Right hindlimb (tissue), 1 donor: Measurements from ENCODE around the gene CPED1.
"Not testable (repeated sequence)": the region's sequence is repeated elsewhere in the genome, so short reads cannot be mapped to it uniquely, and the experiment has no call there.

Experiments used
- DNase-seq: peaks from one replicate; pipeline ENCODE4 v3.0.0-alpha.2; 2018

CPED1 gene

DNA sequence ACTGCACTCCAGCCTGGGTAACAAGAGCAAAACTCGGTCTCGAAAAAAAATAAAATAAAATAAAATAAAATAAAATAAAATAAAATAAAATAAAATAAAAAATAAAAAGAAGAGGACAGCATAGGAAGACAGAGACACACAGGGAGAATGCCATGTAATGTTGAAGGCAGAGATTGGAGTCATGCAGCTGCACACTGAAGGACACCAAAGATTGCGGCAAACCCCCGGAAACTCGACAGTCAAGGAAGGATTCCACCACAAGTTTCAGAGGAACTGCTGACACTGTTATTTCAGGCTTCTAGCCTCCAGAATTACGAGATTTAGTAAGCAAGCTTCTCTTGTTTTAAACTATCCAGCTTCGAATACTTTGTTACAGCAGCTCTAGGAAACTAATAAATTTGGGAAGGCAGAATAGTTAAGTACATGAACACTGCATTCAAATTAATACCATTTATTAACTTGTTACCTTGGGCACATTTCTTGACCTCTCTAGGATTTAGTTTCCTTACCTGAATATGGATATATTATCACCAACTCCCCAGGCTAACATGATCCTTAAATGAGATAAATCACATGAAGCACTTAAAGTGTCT, 9.5 kb downstream of the CPED1 start:
- no peak for DNase-seq

- DNase-seq, result no peak
Observed at GRCh38 chr7:120998520-120998919, 10.0 kb downstream of the CPED1 start.

DNA sequence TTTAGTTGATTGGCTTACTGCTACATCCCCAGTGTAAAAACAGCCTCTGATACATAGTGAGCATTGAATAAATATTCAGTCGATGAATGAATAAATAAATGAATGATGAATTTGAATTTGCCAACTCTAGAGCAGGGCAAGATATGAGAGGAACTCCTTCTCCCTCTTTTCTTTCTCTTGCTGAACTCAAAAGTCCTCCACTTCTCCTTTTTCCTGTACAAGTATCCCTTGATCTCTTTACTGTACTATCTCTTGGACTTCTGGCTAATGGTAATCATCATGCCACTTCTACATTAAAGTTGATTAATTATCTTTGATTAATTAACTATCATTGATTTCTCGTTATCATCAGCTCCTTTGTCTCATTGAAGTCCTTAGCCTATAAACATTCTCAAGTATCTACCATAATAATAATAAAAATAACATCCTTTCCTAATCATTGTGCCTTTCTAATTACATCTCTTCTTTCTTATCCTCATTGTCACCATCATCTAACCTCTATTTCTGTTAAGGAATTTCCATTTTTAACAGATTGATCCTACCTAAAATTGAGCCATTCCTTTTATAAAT, 10.6 kb downstream of the CPED1 start:
- no peak for DNase-seq

GRCh38 chr7:121000081-121000983, 11.8 kb downstream of the CPED1 start:
- DNase-seq, result no peak

- no peak for DNase-seq
Observed at GRCh38 chr7:121001234-121001906, 12.9 kb downstream of the CPED1 start.

DNA sequence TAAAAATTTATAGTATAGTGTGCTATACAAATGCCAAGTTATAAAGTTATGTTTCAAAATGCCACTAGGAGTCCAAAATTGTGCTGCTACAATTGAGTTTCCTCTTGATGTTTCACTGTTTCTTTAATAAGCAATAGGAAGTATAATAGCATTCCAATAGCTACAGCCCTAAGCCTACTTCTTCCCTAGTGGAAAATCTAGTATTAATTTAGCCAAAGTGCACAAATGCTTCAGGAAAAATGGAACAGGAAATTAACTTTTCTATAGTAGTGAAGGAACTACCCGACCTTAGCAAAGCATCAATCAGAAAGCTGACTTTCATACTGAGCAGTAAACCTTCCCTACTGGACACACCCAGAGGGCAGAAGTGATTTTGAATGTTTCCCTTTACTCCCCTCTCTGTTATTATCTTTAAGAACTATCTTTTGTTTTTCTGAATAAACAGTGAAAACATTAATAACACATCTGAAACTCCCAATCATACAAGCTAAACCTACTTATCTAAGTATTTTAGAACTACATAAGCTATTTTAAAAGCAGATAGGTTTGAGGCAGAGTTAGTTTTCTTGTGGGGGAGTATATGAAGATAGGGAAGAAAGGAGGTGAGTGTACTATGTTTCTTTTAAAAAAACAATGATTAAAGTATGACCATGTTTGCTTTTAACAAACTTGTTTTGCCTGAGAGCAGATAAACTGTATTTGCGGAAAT, 13.7 kb downstream of the CPED1 start:
- no peak for DNase-seq

- DNase-seq, result no peak
Observed at GRCh38 chr7:121002757-121003200, 14.3 kb downstream of the CPED1 start.

- DNase-seq, result no peak
Observed at GRCh38 chr7:121003986-121004685, 15.6 kb downstream of the CPED1 start.

DNA sequence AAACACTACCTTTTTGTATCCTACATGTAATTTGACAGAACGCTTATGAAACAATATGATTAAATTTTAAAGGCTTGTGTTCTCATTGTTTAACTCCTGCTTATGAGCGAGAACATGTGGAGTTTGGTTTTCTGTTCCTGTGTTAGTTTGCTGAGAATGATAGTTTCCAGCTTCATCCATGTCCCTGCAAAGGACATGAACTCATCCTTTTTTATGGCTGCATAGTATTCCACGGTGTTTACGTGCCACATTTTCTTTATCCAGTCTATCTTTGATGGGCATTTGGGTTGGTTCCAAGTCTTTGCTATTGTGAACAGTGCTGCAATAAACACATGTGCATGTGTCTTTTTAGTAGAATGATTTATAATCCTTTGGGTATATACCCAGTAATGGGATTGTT, 16.5 kb downstream of the CPED1 start:
- not testable (repeated sequence) for DNase-seq

- DNase-seq, result no peak
Observed at GRCh38 chr7:121005996-121006584, 17.6 kb downstream of the CPED1 start.

- no peak for DNase-seq
Observed at GRCh38 chr7:121006711-121007315, 18.3 kb downstream of the CPED1 start.

- DNase-seq, result no peak
Observed at GRCh38 chr7:121008816-121009215, 20.3 kb downstream of the CPED1 start.

DNA sequence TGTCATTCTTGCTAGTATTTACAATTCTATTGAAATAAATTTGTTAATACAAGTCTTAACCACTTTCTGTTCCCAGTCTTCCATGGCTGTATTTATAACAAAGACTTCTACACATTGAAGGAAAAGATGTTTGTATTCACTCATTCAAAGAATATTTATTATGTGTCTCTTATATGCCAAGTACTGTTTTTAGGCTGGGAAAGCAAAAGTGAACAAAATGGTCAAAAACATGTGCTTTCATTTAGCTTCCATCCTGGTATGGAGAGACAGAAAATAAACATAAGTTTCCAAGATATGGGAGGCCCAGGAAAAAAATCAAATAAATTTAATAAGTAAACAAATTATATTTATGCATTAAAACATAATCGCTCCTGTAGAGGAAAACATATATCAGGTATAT, 22.9 kb downstream of the CPED1 start:
- no peak for DNase-seq

GRCh38 chr7:121012170-121012874, 23.8 kb downstream of the CPED1 start:
- DNase-seq, result no peak

GRCh38 chr7:121012919-121013318, 24.4 kb downstream of the CPED1 start:
- DNase-seq, result no peak

DNA sequence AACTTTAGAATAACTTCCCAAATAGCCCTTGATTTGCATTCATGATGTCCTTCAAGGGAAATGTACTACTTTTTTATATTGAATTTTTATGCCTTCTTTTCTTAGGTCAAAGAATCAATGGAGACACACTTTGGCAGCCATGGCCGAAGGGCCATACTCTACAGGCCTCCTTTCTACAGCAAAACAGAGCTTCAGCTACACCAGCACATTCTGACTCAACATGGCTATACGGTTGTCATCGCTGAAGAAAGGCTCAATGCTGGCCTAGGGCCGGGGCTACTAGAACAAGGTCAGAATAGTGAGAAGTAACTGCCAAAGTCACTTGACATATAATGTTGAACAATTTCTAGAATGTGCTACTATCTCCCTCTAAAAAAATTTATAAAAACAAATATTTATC, 27.0 kb downstream of the CPED1 start:
- DNase-seq, result no peak

GRCh38 chr7:121016966-121017365, 28.5 kb downstream of the CPED1 start:
- no peak for DNase-seq

DNA sequence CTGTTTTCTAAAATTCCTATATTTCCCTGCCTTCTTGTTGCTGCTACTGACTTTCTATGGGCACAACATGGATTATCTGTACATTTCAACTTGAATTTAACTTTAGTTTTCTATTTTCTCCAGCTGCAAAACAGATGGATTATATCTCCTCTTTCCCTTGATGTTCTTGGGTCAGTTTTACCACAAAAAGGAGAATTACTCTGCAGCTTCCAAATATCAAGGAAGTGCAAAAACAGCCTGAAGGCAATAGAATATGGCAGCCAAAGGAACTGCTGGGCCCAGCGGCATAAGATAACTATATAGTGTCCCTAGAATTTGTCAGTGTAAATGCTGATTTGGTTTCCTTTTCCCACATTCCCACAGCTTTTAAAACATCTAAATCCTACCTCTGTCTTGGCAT, 29.1 kb downstream of the CPED1 start:
- DNase-seq, result no peak

GRCh38 chr7:121019018-121019417, 30.5 kb downstream of the CPED1 start:
- no peak for DNase-seq

GRCh38 chr7:121020249-121020988, 31.9 kb downstream of the CPED1 start:
- DNase-seq, result no peak
